Activated CD8-positive, alpha-beta memory T cell treated with anti-CD3 and anti-CD28 coated beads, Interleukin-2, amount 50 U/mL, for 48 hours (primary cell): ENCODE measurements around the gene SKOR2.

Experiments
- DNase-seq: peaks from one replicate; pipeline ENCODE4 v3.0.0-alpha.2; 2020

Gene SKOR2

GRCh38 chr18:47260120-47260923 is 8.9 kb upstream of the SKOR2 start:
- peak; percentile 63 for DNase-seq

GRCh38 chr18:47254341-47254939 is 3.0 kb upstream of the SKOR2 start:
- peak; percentile 67 for DNase-seq

- no peak for DNase-seq
Measured at GRCh38 chr18:47253101-47253654, 1.7 kb upstream of the SKOR2 start.

- no peak for DNase-seq
Measured at GRCh38 chr18:47250391-47251046, 941 bp downstream of the SKOR2 start.

DNA sequence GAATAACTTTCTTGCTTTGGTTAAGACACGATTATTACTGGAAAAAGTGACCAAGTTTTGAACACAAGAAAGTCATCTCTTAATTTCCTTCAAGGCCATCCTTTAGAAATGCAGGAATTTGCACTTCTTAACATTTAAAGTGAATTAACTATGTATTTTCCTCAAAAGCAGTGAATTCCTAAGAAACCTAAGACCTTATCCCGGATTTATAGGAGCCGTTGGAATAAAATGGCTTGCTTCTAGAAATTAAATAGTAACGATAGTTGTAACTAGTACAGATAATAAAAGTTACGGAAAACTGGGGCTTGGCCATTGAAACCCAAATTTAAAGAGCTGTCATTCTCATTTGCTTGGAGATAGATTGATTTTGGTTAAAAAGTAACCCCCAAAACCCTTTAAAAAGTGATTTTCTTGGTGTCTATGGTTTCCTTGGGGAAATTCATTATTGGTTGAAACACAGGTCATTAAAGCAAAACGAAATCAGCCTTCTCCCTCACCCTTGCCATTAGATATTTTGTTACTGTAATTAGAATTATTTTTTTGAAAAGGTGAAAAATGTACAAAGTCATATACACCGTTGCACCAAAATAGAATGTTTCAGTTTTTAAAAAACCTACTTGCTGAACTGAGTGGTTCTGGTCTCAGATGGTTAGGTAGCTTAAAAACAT is 2.0 kb downstream of the SKOR2 start:
- DNase-seq = no peak

DNA sequence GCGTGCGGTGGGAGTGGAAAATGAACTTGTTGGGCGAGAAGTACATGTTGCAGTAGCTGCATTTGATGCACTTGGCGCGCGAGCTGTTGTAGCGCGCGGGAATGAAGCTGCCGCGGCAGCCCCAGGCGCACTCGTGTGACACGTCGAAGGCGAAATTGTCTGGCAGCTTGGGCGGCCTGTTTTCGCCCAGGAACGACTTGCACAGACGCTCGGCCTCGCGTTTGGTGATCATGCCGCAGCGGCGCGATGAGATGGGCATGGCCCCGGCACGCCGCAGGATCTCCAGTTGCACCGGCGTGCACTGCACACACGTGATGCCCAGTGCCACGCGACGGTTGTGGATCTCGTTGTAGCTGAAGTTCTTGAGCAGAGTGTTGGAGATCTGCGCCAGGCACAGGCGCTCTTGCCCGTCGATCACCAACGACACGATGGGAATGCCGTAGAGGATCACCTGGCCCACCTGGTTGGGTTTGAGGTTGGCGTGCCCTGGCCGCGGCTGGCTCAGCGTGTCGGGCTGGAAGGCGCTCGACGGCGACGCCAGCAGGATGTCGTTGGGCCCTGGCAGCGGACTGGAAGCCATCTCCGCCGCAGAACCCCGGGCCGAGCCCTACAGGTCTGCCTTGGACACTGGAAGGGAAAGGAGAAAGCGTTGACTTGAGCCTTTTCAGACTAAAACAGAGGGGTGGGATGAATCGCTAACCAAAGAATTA is 2.7 kb downstream of the SKOR2 start:
- DNase-seq = no peak

DNA sequence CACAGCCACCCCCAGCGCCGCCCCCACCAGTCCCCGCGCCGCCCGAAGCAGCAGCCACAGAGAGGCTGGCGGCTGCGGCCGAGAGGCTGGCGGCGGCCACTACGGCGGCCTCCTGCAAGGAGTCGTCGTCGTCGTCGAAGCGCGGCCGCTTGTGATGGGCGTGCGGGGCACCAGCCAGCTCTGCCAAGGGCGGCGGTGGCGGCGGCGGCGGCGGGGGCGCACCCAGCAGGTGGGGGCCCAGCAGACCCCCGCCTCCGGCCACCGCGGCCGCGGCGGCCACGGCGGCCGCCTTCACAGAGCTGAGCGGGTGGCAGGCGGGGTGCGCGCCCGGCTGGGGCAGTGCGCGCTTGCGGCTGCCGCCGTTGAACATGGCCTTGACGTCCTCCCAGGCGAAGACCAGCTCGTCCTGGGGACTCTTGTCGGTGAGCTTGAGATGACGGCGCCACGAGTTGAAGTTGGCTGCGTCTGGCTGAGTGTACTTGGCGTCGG is 3.3 kb downstream of the SKOR2 start:
- no peak for DNase-seq

GRCh38 chr18:47247416-47248114 is 3.9 kb downstream of the SKOR2 start:
- DNase-seq = peak; percentile 67

DNA sequence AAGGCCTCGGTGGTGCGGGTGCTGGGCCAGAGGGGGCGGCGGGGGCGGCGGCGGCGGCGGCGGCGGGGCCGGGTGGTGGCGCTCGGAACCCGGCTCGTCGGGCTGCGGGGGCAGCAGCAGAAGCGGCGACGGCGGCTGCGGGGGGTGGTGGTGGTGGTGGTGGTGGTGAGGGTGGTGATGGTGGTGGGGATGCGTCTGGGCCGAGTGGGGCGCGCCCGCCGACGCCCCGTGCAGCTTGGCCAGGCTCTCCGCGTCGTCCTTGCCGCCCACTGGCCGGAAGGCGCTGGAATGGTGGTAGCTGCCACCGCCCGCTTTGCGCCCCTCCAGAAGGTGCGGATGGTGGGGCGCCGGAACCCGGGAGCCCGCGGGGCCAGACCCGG is 4.4 kb downstream of the SKOR2 start:
- no peak for DNase-seq

GRCh38 chr18:47246027-47246971 is 5.2 kb downstream of the SKOR2 start:
- DNase-seq = no peak

GRCh38 chr18:47244086-47244485 is 7.4 kb downstream of the SKOR2 start:
- no peak for DNase-seq

GRCh38 chr18:47235096-47235495 is 16.4 kb downstream of the SKOR2 start:
- no peak for DNase-seq

GRCh38 chr18:47226660-47227059 is 24.8 kb downstream of the SKOR2 start:
- no peak for DNase-seq

GRCh38 chr18:47215554-47216138 is 35.8 kb downstream of the SKOR2 start:
- DNase-seq = no peak

- DNase-seq = no peak
Measured at GRCh38 chr18:47209171-47209570, 42.3 kb downstream of the SKOR2 start.

DNA sequence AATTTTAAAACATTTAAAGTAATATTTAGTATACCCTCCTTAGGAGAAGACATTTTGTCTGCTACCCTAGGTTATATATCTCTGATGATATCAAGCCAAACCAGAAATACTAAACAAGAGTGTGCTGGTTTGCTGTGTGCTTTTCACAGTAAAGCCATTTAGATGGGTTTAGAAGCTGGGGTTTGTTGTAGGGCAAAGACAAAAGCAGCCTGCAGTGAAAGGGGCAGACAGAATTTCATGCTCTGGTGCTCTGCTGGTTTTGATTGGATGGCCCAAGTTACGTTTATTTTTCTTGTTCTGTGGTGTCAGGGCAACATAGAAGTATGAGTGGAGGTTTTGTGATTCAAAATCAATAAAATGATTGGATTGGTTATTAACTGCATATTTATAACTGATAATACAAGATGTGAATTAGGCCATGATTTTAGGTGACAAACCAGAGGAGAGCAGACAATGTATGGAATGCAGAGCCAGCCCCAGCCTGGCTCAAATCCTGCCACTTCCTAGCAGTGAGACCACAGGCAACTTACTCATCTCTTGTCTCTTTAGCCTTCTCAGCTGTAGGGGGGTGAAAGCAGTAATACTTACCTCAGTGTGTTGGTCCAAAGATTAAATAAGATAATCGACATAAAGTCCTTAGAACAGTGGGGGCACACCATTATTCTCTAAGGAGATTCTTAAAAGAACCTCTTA is 44.4 kb downstream of the SKOR2 start:
- DNase-seq = no peak

GRCh38 chr18:47204908-47205522 is 46.4 kb downstream of the SKOR2 start:
- no peak for DNase-seq

DNA sequence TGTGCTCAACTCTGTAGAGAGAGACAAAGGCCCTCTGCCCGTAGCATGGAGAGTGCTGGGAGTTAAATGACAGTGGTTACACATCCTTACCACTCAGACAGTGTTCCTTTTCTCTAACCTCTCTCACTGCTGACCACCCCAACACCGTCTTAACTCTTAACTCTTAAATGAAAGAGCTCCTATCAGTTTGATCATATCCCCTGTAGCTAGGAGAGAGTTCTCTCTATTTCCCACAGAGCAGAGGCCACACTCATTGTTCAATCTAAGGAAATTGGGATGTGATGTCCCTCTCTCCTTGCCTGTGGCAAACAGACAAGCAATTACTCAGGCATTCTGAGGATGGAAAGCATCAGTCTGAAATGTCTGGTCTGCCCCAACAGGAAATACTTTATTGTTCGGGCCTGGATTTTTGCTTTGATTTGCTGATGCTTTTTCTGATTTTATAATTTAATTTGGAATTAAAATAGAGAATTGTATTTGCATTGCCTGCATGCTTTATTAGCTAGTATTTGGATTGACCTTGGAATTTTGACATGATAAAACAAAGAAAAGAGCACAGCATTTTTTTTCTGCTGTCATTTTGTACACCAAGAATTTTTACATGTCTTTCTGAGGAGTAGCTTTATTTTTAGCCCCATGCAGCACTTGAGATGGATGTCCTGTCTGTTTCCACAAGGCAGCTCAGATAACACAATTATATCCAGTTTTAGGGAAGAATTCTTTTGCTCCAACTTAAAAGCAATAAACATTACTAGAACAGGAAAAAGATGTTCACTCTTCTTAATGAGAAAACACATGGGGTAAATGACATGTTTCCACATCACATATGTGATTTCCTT is 47.6 kb downstream of the SKOR2 start:
- DNase-seq = no peak
